Neural cell (in vitro differentiated cells): ENCODE results near the gene PIGS.

Experiments
- CTCF ChIP-seq: fragments of 450-650 bp; IDR thresholded peaks from 2 replicates; pipeline ENCODE4 v1.5.1; 2014; ENCODE audit warnings: antibody characterized with exemption, mild to moderate bottlenecking, moderate library complexity; ENCODE audit not compliant: poor library complexity, severe bottlenecking
- EP300 ChIP-seq: fragments of 450-650 bp; conservative IDR thresholded peaks from 2 replicates; pipeline ENCODE4 v1.6.1; 2014; ENCODE audit warnings: antibody characterized with exemption, mild to moderate bottlenecking, moderate library complexity; ENCODE audit not compliant: poor library complexity, severe bottlenecking
- MXI1 ChIP-seq: fragments of 450-650 bp; conservative IDR thresholded peaks from 2 replicates; pipeline ENCODE4 v1.6.1; 2014; ENCODE audit warnings: antibody characterized with exemption, mild to moderate bottlenecking; ENCODE audit not compliant: poor library complexity, severe bottlenecking
- POLR2AphosphoS5 ChIP-seq: IDR thresholded peaks from 2 replicates; pipeline ENCODE4 v1.6.1; 2012
- TAF1 ChIP-seq: IDR thresholded peaks from 2 replicates; pipeline ENCODE4 v1.6.1; 2012; ENCODE audit warnings: low read depth

GRCh38 chr17:28533091-28533807 is 38.1 kb downstream of the PIGS start:
- TF ChIP-seq CTCF (no peak), TAF1 (no peak), EP300 (no peak), POLR2AphosphoS5 (no peak), MXI1 (no peak)
